SK-N-SH (cell line): ENCODE results near the gene PANK3.

Source experiments
- CTCF ChIP-seq: fragments of 200-600 bp; sonication (generic); IDR thresholded peaks from 2 replicates; pipeline ENCODE4 v1.6.1; 2017; ENCODE audit warnings: antibody characterized with exemption, mild to moderate bottlenecking, moderate library complexity
- GABPA ChIP-seq: IDR thresholded peaks from 2 replicates; pipeline ENCODE4 v1.4.0; 2012; ENCODE audit warnings: low read depth, mild to moderate bottlenecking
- IRF3 ChIP-seq: fragments of 150-350 bp; IDR thresholded peaks from 2 replicates; pipeline ENCODE4 v1.6.1; 2016; ENCODE audit warnings: mild to moderate bottlenecking, low read depth, low read length
- POLR2AphosphoS5 ChIP-seq: IDR thresholded peaks from 2 replicates; pipeline ENCODE4 v1.6.1; 2012; ENCODE audit warnings: low read depth, low read length

- TF ChIP-seq IRF3, result no peak
- TF ChIP-seq GABPA, result no peak
- TF ChIP-seq CTCF, result no peak
- no peak for TF ChIP-seq POLR2AphosphoS5
Measured at GRCh38 chr5:168568738-168569137, 10.4 kb downstream of the PANK3 start.
